Measurements from ENCODE around the gene TM7SF3.

GRCh38 chr12:27063250-27063851, 49.2 kb upstream of the TM7SF3 start:
- TF ChIP-seq, protein P1, sequence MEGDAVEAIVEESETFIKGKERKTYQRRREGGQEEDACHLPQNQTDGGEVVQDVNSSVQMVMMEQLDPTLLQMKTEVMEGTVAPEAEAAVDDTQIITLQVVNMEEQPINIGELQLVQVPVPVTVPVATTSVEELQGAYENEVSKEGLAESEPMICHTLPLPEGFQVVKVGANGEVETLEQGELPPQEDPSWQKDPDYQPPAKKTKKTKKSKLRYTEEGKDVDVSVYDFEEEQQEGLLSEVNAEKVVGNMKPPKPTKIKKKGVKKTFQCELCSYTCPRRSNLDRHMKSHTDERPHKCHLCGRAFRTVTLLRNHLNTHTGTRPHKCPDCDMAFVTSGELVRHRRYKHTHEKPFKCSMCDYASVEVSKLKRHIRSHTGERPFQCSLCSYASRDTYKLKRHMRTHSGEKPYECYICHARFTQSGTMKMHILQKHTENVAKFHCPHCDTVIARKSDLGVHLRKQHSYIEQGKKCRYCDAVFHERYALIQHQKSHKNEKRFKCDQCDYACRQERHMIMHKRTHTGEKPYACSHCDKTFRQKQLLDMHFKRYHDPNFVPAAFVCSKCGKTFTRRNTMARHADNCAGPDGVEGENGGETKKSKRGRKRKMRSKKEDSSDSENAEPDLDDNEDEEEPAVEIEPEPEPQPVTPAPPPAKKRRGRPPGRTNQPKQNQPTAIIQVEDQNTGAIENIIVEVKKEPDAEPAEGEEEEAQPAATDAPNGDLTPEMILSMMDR (IDR thresholded peaks at IDR 0.05), result no peak
- TF ChIP-seq POLR2AphosphoS5 (IDR thresholded peaks at IDR 0.05) (no peak), POLR2A (IDR thresholded peaks at IDR 0.05) (no peak)

All from transverse colon (tissue), 4 donors.